Kidney epithelial cell (primary cell): ENCODE results near the gene TNNI3. TPM values are rescaled to one million over a fixed set of nuclear protein-coding genes. Genes with fewer than 3 reads are reported as not detected.
"Not testable (repeated sequence)": the region's sequence is repeated elsewhere in the genome, so short reads cannot be mapped to it uniquely, and the experiment has no call there.

Experiments
- DNase-seq: peaks from one replicate; pipeline ENCODE4 v3.0.0-alpha.2; 2010; ENCODE audit warnings: low read depth
- H3K27me3 ChIP-seq: 2 replicates; pipeline ENCODE4 v1.6.0; 2011; ENCODE audit warnings: low read length; ENCODE audit not compliant: control insufficient read depth, insufficient read depth
- H3K36me3 ChIP-seq: 2 replicates; pipeline ENCODE4 v1.5.1; 2011; ENCODE audit warnings: low read length; ENCODE audit not compliant: control insufficient read depth, insufficient read depth
- H3K4me3 ChIP-seq: 2 replicates; pipeline ENCODE4 v1.5.1; 2011; ENCODE audit warnings: low read depth, mild to moderate bottlenecking, control low read depth, low read length
- total RNA-seq: library from RNA; depleted of rRNA; stranded (reverse); fragments of >200 nt; gene quantifications from 2 replicates; pipeline ENCODE4 v1.2.3, GENCODE V29; 2015
- TF ChIP-seq, protein P1 (sequence below): IDR thresholded peaks from 2 replicates; pipeline ENCODE4 v1.5.1; 2011; ENCODE audit warnings: mild to moderate bottlenecking, moderate library complexity, low read length, control low read depth, inconsistent platforms; ENCODE audit not compliant: insufficient read depth, poor library complexity, severe bottlenecking

Gene TNNI3
- total RNA-seq, 1 donor from 2014 or later = 4.7 TPM

DNA sequence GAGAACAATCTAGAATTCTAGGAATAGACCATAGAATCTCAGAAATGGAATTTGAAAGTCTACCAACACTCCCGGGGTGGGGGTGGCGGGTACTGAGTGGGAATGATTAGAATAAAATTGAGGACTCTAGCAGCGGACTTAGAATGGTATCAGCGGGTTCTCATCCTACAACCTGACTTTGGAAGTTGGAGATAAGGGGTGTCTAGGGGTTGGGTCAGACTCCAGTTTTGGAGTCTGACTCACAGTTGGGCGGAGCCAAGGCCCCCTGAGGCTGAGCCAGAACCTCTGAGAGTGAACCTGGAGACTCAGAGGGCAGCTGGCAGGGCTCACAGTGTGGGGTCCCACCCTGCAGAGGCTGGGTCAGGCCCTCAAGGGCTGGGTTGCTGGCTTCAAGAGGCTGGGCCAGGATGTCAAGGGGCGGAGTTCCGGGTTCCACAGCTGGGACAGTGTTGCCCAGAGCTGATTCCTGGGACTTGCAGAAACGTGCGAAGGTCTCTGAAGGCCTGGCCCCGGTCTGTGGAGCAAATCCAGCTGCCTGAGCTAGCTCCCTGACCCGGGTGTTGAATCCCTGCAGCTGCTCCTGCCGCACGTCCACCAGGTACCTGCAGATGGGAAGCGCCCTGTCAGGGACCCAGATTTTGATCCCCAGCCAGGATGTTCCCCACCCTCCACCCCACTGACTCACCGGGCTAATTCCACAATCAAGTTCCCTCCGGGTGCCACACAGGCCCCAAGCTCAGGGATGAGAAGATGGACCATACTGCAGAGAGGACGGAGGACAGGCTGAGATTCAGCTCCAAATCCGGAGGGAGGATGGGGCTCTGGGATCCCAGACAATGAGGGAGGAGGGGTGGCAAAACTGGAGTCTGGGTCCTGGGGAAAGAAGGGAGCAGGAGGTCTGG lies 1.6 kb upstream of the TNNI3 start:
- Histone ChIP-seq H3K36me3 (no peaks in the 10 kb centered on the region), H3K27me3 (peaks cover 51% of the 10 kb centered on the region), H3K4me3 (no peak overlapping the region)
- TF ChIP-seq, protein P1, sequence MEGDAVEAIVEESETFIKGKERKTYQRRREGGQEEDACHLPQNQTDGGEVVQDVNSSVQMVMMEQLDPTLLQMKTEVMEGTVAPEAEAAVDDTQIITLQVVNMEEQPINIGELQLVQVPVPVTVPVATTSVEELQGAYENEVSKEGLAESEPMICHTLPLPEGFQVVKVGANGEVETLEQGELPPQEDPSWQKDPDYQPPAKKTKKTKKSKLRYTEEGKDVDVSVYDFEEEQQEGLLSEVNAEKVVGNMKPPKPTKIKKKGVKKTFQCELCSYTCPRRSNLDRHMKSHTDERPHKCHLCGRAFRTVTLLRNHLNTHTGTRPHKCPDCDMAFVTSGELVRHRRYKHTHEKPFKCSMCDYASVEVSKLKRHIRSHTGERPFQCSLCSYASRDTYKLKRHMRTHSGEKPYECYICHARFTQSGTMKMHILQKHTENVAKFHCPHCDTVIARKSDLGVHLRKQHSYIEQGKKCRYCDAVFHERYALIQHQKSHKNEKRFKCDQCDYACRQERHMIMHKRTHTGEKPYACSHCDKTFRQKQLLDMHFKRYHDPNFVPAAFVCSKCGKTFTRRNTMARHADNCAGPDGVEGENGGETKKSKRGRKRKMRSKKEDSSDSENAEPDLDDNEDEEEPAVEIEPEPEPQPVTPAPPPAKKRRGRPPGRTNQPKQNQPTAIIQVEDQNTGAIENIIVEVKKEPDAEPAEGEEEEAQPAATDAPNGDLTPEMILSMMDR = no peak
- DNase-seq = no peak

DNA sequence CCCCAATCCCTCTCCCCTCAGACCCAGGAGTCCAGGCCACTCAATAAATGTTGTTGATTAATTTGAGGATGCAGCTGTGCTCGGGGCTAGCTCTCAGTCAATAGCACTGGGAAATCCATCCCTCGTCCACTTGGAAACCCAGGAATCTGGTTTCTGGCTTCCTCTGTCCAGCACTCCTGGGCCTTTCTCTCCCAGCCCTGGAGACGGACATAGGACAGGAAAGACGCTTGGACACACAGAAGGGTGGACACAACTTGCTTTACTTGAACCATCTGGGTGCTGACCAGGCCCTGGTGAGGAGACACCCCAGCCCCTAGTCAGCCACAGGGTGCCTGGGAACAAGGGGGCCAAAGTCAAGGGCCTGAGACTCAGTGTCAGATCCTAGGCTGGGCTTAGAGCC lies 891 bp upstream of the TNNI3 start:
- no peak for DNase-seq
- H3K4me3 ChIP-seq = no peak overlapping the region
- H3K36me3 ChIP-seq = no peaks in the 10 kb centered on the region
- peaks cover 51% of the 10 kb centered on the region for H3K27me3 ChIP-seq
- TF ChIP-seq, protein P1 = no peak

DNA sequence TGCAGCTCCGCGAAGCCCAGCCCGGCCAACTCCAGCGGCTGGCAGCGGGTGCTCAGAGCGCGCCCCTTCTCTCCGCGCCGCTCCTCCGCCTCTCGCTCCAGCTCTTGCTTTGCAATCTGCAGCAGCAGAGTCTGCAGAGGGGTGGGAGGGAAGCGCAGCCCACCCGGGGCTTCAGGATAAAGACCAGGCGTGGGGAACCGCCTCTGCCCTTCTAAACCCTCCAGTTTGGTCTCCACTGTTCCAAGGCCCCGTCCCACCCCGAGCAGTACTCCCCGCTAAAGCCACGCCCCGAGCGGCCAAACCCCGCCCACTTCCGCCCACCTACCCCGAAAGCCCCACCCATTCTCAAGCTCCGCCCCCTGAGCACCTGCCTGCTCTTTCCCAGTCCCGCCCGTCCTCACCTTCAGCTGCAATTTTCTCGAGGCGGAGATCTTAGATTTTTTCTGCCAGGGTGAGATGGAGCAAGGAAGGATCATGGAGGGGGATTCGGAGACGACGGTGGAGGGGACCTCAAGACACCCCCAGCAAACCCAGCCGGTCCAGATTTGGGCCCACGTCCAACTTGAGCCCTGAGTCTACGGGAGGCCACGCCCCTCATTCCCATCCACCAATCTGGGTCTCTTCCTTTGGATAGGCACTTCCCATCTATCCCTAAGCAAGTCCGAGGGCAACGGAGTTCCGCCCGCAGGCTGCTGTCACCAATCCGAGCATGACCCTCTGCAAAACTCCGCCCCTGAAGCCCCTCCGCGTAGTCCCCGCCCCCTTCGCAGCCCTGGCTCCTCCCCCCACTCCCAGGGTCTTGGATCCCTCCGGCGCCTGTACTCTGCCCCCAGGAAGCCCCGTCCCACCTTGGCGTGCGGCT lies 1.1 kb downstream of the TNNI3 start:
- H3K36me3 ChIP-seq = no peaks in the 10 kb centered on the region
- DNase-seq = no peak
- H3K27me3 ChIP-seq = peaks cover 38% of the 10 kb centered on the region
- TF ChIP-seq, protein P1 = no peak
- peak overlapping the region; percentile 8 for H3K4me3 ChIP-seq

DNA sequence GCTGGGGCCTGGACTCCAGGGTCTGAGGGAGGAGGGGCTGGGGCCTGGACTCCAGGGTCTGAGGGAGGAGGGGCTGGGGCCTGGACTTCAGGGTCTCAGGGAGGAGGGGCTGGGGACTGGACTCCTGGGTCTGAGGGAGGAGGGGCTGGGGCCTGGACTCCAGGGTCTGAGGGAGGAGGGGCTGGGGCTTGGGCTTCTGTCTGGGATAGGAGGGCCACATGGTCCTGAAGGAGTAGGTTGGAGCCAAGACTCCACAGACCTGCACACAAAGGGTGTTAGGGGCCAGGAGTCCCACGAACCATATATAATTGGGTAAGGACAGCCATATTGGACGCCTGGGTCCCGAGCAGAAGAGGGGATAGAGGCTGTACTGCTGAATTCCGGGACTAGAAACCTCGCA lies 1.7 kb downstream of the TNNI3 start:
- H3K27me3 ChIP-seq = peaks cover 32% of the 10 kb centered on the region
- not testable (repeated sequence) for H3K4me3 ChIP-seq, DNase-seq, H3K36me3 ChIP-seq

DNA sequence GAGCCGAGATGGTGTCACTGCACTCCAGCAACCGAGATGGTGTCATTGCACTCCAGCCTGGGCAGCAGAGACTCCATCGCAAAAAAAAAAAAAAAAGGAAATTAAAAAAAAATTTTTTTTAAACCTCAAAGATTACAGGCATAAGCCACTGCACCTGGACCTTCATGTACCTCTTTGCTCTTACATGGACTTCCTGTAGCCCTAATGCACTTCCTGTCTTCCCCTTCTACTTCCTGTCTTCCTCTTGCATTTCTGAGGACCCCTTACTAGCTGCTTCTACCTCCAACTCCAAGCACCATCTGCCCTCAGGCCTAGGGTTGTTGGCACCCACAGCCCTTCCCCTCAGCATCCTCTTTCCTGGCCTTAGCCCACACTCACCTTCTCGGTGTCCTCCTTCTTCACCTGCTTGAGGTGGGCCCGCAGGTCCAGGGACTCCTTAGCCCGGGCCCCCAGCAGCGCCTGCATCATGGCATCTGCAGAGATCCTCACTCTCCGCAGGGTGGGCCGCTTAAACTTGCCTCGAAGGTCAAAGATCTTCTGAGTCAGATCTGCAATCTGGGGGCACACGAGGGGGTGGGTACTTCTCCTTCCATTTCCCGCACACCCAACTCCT lies 3.8 kb downstream of the TNNI3 start:
- peaks cover 36% of the 10 kb centered on the region for H3K27me3 ChIP-seq
- TF ChIP-seq, protein P1 = no peak
- DNase-seq = no peak
- no peaks in the 10 kb centered on the region for H3K36me3 ChIP-seq
- no peak overlapping the region for H3K4me3 ChIP-seq

DNA sequence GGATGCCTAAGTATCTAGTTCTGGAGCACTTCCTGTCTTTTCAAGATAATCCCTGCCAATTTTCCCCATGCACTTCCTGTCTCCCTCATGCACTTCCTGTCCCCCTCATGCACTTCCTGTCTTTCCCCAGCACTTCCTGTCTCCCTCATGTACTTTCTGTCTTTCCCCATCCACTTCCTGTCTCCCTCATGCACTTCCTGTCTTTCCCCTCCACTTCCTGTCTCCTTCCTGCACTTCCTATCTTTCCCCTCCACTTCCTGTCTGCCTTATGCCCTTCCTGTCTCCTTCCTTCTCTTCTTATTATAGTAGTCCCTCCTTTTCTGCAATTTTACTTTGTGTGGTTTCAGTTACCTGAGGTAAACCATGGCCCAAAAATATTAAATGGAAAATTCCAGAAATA lies 5.5 kb downstream of the TNNI3 start:
- no peak overlapping the region for H3K4me3 ChIP-seq
- H3K27me3 ChIP-seq = peaks cover 38% of the 10 kb centered on the region
- no peak for DNase-seq
- TF ChIP-seq, protein P1 = no peak
- no peaks in the 10 kb centered on the region for H3K36me3 ChIP-seq
